PC-3 (cell line): ENCODE data around the gene FLYWCH1. TPM values are rescaled to one million over a fixed set of nuclear protein-coding genes. Genes with fewer than 3 reads are reported as not detected.

Experiments
- ATAC-seq: fragments of 200-7000 bp; cut with Tn5 transposase; 2 replicates; pipeline ENCODE4 v1.9.1; 2020; ENCODE audit warnings: mild to moderate bottlenecking, moderate library complexity
- BruUV-seq: library from RNA; stranded (reverse); fragments of 400-500 nt; replicated peaks from 2 replicates; lab custom pipeline; 2021; lab: Mats Ljungman, UMichigan
- CTCF ChIA-PET: fragments of 300-600 bp; sonication (Branson Sonifier 250); formaldehyde crosslinking; loops from one replicate; lab custom pipeline; 2022; ENCODE audit warnings: antibody characterized with exemption; lab: Charles Lee
- POLR2A ChIA-PET: fragments of 300-600 bp; sonication (Branson Sonifier 250); formaldehyde crosslinking; loops from one replicate; lab custom pipeline; 2022; ENCODE audit warnings: antibody characterized with exemption; ENCODE audit not compliant: unreplicated experiment; lab: Charles Lee
- DNase-seq: peaks from one replicate; pipeline ENCODE4 v3.0.0-alpha.2; 2015
- H2AFZ ChIP-seq: fragments of 300-600 bp; sonication (generic); 2 replicates; pipeline ENCODE4 v1.6.0; 2016; ENCODE audit warnings: antibody characterized with exemption, low read length
- H3F3A ChIP-seq: fragments of 300-600 bp; sonication (generic); one replicate; pipeline ENCODE4 v1.6.0; 2017; ENCODE audit warnings: antibody characterized with exemption, low read length, control low read depth, mild to moderate bottlenecking; ENCODE audit not compliant: unreplicated experiment
- H3K27ac ChIP-seq: fragments of 300-600 bp; sonication (generic); 2 replicates; pipeline ENCODE4 v1.5.1; 2016; ENCODE audit warnings: mild to moderate bottlenecking, low read length
- H3K27me3 ChIP-seq: fragments of 300-600 bp; sonication (generic); 2 replicates; pipeline ENCODE4 v1.6.1; 2016; ENCODE audit warnings: low read length, mixed read lengths
- H3K36me3 ChIP-seq: fragments of 300-600 bp; sonication (generic); 2 replicates; pipeline ENCODE4 v1.6.1; 2016; ENCODE audit warnings: low read depth, mixed run types, low read length, mixed read lengths
- H3K4me1 ChIP-seq: fragments of 300-600 bp; sonication (generic); 2 replicates; pipeline ENCODE4 v1.5.1; 2016; ENCODE audit warnings: low read length; ENCODE audit not compliant: insufficient read depth
- H3K4me2 ChIP-seq: fragments of 300-600 bp; sonication (generic); 2 replicates; pipeline ENCODE4 v1.6.0; 2016; ENCODE audit warnings: low read length
- H3K4me3 ChIP-seq: fragments of 300-600 bp; sonication (generic); 2 replicates; pipeline ENCODE4 v1.5.1; 2016; ENCODE audit warnings: mild to moderate bottlenecking, low read length, mixed read lengths
- H3K79me2 ChIP-seq: fragments of 300-600 bp; sonication (generic); 2 replicates; pipeline ENCODE4 v1.6.1; 2017; ENCODE audit warnings: low read length, mixed read lengths
- H3K9ac ChIP-seq: fragments of 300-600 bp; sonication (generic); 2 replicates; pipeline ENCODE4 v1.6.0; 2016; ENCODE audit warnings: mild to moderate bottlenecking, low read length
- H3K9me2 ChIP-seq: fragments of 300-600 bp; sonication (generic); replicated peaks from 2 replicates; pipeline ENCODE4 v1.6.1; 2016; ENCODE audit warnings: mixed run types, low read length, mixed read lengths
- H3K9me3 ChIP-seq: fragments of 300-600 bp; sonication (generic); 2 replicates; pipeline ENCODE4 v1.6.1; 2016; ENCODE audit warnings: low read length, mixed read lengths
- H4K20me1 ChIP-seq: fragments of 300-600 bp; sonication (generic); 2 replicates; pipeline ENCODE4 v1.6.1; 2016; ENCODE audit warnings: low read length, mixed read lengths
- CTCF ChIP-seq: fragments of 300-600 bp; sonication (generic); conservative IDR thresholded peaks from 2 replicates; pipeline ENCODE4 v1.5.1; 2017; ENCODE audit warnings: antibody characterized with exemption, low read depth, mild to moderate bottlenecking, low read length
- EZH2 ChIP-seq: fragments of 300-600 bp; sonication (generic); IDR thresholded peaks from one replicate; pipeline ENCODE4 v1.6.1; 2017; ENCODE audit warnings: antibody characterized with exemption, mild to moderate bottlenecking, low read length; ENCODE audit not compliant: unreplicated experiment
- EZH2phosphoT487 ChIP-seq: fragments of 300-600 bp; sonication (generic); IDR thresholded peaks from 2 replicates; pipeline ENCODE4 v1.6.1; 2018; ENCODE audit warnings: mild to moderate bottlenecking, antibody characterized with exemption, low read length, borderline replicate concordance
- intact Hi-C: fragments of 100-400 bp; cut with micrococcal nuclease; formaldehyde crosslinking; loops from 2 replicates; pipeline ENCODE4 v1.9.0; 2023
- total RNA-seq: library from RNA; depleted of rRNA; stranded (reverse); fragments of >200 nt; gene quantifications from 2 replicates; pipeline ENCODE4 v1.2.3, GENCODE V29; 2014

Gene FLYWCH1
- total RNA-seq, 1 experiment from 2014 or later, result 41.4 TPM

DNA sequence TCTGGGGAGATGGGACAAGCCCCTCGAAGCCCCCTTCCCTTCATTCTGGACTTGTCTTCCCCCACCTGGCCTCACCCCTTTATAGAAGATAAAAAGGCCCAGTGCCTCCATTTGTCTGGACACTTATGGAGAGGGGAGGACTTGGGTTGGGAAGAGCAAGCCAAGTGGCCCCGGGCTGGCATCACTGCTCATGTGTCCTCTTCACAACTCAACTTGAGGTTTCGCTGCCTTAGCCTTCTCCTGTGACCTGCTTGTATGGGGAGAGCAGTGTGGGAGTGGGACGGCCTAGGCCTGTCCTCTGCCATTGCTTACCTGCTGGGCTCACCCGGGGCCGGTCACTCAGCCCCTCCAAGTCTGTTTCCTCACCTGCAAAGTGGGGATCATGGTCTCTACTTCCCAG is 58.8 kb downstream of the FLYWCH1 start:
- Histone ChIP-seq H3K4me3 (peak overlapping the region; percentile 85), H3K27me3 (no peaks in the 10 kb centered on the region), H3K9me3 (no peaks in the 10 kb centered on the region), H3K4me2 (peak overlapping the region; percentile 94), H3K36me3 (0 out of 2 replicates have a peak, but pooled peaks cover 1% of the 10 kb centered on the region), H4K20me1 (peaks cover 12% of the 10 kb centered on the region), H3K27ac (peak overlapping the region; percentile 43; the same call in 1 of the 2 replicates), H3K79me2 (peaks cover 10% of the 10 kb centered on the region; the same call in 1 of the 2 replicates), H3F3A (no peaks in the 10 kb centered on the region), H3K4me1 (peaks cover 16% of the 10 kb centered on the region; the same call in 1 of the 2 replicates), H3K9ac (peak overlapping the region; percentile 87), H2AFZ (no peak overlapping the region), H3K9me2 (no peaks in the 10 kb centered on the region)
- TF ChIP-seq CTCF (no peak), EZH2phosphoT487 (no peak), EZH2 (no peak)
- no peak for DNase-seq
- ChIA-PET CTCF (no interaction called here), POLR2A (no interaction called here)
- ATAC-seq, result no peak
- TSS peak; percentile 32 for BruUV-seq
- intact Hi-C loops, result no loop called here

DNA sequence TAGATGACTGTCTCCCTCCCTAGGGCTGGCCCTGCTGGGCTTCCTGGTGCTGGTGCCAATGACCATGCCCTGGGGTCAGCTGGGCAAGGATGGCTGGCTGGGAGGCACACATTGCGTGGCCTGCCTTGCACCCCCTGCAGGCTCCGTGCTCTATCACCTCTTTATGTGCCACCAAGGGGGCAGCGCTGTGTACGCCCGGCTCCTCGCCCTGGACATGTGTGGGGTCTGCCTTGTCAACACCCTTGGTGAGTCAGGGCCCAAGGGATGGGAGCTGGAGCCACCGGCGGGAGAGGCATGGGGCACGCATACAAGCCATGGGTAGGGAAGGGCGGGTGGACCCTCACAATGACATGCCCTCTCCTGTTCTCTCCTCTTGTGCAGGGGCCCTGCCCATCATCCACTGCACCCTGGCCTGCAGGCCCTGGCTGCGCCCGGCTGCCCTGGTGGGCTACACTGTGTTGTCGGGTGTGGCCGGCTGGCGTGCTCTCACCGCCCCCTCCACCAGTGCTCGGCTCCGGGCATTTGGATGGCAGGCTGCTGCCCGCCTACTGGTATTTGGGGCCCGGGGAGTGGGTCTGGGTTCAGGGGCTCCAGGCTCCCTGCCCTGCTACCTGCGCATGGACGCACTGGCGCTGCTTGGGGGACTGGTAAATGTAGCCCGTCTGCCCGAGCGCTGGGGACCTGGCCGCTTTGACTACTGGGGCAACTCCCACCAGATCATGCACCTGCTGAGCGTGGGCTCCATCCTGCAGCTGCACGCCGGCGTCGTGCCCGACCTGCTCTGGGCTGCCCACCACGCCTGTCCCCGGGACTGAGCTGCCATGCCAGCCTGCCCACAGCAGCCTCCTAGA is 59.6 kb downstream of the FLYWCH1 start:
- ChIA-PET POLR2A (no interaction called here), CTCF (no interaction called here)
- no peak overlapping the region for H3K9ac ChIP-seq
- TF ChIP-seq EZH2 (no peak), CTCF (no peak), EZH2phosphoT487 (no peak)
- H3K9me3 ChIP-seq, result no peaks in the 10 kb centered on the region
- peaks cover 16% of the 10 kb centered on the region; the same call in 1 of the 2 replicates for H3K4me1 ChIP-seq
- DNase-seq (no peak), ATAC-seq (no peak)
- no peak overlapping the region for H2AFZ ChIP-seq
- peaks cover 6% of the 10 kb centered on the region; the same call in 1 of the 2 replicates for H3K36me3 ChIP-seq
- peaks cover 12% of the 10 kb centered on the region for H4K20me1 ChIP-seq
- intact Hi-C loops, result no loop called here
- H3K4me3 ChIP-seq, result peak overlapping the region; percentile 85; the same call in 1 of the 2 replicates
- H3K9me2 ChIP-seq, result no peaks in the 10 kb centered on the region
- peak overlapping the region; percentile 94 for H3K4me2 ChIP-seq
- no TSS peak for BruUV-seq
- H3F3A ChIP-seq, result no peaks in the 10 kb centered on the region
- peaks cover 10% of the 10 kb centered on the region; the same call in 1 of the 2 replicates for H3K79me2 ChIP-seq
- H3K27ac ChIP-seq, result no peak overlapping the region
- no peaks in the 10 kb centered on the region for H3K27me3 ChIP-seq
